ENCODE measurements around the gene TELO2.
A peak's percentile ranks its signal among the peaks of the same experiment; 100 is the strongest.

The TELO2 gene
- total RNA-seq, result 48.2 to 54.5 reads per million in 2 donors

DNA sequence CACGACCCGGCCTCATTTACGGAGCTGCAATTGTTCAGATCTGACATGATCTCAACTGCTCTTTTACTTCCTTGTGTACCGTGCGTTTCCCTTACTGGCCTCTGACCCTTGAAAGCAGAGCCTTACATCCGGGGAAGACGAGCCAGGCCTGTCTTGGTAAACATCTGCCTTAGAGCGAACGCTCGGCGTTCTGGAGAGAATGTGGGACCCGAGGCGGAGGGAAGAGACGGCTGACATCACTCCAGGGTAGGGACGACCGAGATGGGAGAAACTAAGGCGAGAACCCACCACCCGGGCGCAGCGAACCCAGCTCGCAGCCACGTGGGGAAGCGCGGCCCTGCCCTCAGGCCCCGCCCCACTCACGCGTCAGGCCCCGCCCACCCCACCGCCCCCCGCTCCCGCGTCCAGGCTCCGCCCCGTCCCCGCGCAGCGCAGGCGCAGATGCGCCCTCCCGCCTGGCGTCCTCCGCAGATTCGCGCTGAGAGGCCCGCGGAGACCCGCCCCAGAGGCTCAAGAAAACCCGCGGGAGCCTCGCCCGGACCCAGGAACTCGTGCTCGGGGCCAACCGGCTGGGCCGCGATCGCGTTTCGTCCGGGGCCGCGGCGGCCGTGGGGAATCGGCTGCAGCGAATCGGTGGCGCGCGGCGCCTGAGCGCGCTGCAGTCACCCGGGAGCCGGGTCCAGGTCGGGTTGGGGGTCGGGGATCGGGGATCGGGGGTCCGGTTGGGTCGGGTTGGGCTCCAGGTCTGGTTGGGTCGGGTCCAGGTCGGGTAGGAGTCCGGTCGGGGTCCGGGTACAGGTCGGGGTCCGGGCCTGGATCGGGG, at the start of gene TELO2:
Gene TELO2, plus strand, starts transcription at position 438 of the 823 bp plus-strand sequence. CDS start 922 bp downstream, outside the sequence.
- DNase-seq, result peak; percentile 82

DNA sequence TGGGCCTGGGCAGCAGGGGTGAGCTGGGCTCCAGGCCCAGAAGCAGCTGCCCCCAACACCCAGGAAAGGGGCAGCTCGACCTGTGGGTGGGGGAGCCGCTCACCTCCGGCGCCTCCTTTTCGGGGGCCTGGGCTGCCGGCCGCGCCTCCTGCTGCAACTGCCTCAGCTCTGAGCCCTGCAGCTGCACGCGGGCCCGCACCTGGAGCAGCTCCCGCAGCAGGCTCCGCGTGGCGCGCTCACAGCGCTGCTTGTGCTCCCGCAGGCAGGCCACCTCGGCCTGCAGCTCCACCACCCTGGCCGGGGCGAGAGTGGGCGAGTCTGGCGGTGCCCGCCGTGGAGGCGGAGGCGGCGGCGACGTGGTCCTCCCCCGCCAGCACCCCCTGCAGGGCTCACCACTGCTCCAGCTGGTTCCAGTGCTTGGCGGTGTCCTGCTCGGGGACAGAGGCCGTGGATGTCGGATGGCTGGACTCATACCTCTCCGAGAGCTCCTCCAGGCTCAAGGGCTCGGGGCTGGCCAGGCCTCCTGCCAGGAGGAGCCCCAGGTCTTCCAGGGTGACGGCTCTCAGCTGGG, 49.7 kb upstream of the TELO2 start:
- DNase-seq, result no peak

DNA sequence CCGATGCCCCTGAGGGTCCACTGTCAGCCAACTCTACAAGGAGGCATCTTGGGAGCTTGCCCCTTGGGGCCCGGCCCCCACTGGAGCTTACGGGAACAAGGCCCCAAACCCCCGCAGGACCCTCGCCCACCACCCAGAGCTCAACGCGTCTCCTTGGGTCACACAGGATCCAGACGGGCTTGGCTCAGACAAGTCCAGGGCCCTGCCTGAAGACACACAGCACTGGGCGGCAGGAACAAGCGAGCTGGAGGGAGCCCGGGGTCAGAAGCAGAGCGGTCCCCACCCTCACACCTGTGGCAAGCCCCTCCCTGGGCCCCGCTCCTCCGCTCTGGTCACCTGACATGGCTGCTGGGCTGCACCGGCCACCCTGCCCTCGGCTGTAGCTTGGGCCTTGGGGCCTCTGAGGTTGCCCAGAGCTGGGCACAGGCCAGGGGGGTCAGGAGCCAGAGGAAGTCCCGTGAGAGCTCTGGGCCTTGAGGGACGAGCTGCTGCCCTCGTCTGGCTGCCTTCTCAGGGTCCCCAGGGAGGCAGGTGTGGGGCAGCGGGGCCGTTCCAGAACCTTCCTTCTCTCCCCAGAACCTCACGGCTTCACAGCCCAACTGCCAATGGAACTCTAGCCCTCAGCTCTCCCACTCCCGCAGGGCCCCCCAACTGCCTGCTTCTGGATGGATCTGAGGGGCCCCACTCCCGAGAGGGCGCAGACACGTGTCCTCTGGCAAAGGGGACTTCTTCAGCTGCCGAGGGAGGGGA, 49.0 kb upstream of the TELO2 start, which contains the start of gene CCDC154:
Gene CCDC154, minus strand, starts transcription at position 577 of the 750 bp plus-strand sequence. Its CDS starts 234 bp downstream, at position 343.
- DNase-seq, result no peak

DNA sequence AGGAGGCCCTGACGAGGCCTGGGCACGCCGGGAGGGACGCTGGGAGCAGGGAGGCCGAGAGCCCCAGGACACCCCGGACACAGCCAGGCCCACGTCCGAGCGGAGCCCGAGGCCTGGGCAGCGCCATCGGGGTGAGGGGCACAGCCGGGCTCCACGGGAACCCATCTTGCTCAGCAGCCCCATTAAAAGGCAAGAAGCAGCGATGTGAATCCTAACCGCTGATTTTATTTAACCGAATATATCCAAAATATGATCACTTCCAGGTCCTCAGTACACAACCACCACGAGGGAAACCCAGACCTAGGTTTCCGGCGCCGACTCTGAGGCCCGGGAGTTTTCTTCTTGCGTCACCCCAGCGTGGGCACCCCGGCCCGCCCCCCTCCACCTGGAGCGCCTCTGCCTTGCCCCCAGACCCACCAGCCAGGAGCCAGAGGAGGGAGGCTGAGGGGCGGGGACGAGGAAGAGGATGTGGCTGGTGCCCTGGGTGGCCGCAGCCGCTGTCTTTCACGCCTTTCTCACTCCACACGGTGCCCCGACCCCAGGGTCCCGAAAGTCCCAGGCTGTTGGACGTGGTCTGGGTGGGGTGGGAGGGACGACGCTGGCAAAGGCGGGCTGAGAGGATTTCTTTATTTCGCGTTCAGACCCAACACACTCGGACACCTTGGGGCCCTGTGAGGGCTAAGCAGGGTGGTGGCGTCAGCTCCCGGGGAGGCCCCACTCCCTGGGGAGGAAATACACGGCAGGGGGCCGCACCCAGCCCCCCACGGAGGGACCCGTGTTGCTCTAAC, 48.2 kb upstream of the TELO2 start:
- DNase-seq, result no peak

DNA sequence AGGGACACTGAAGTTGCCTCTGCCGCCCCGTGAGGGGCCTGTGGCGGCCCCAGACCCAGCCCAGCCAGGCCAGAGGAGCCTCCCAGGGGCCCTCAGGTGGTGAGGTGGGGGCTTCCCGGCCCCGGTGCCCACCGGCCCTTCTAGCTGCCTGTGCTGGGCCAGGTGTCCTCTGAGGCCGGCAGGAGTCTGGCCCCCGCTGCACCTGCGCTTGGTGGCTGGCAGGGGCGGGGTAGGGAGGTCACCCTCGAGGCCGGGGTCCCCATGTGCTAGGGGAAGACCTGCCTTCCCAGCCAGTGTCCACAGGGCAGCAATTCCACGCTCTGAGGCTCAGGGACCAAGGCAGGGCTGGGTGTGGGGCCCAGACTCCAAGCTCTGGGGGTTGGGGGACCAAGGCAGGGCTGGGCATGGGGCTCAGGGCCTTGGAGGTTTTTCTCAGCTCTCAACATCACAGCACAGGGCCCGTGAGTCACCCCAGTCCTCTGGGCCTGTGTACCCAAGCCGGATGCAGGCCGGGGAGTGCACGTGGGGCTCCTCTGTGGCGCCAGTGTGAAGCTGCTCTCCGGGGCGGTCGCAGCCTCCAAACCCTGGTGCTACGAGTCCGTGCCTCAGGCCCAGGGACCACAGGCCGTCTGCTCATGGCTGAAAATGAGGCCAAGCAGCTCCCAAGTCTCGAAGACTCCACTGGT, 47.5 kb upstream of the TELO2 start:
- DNase-seq, result no peak

DNA sequence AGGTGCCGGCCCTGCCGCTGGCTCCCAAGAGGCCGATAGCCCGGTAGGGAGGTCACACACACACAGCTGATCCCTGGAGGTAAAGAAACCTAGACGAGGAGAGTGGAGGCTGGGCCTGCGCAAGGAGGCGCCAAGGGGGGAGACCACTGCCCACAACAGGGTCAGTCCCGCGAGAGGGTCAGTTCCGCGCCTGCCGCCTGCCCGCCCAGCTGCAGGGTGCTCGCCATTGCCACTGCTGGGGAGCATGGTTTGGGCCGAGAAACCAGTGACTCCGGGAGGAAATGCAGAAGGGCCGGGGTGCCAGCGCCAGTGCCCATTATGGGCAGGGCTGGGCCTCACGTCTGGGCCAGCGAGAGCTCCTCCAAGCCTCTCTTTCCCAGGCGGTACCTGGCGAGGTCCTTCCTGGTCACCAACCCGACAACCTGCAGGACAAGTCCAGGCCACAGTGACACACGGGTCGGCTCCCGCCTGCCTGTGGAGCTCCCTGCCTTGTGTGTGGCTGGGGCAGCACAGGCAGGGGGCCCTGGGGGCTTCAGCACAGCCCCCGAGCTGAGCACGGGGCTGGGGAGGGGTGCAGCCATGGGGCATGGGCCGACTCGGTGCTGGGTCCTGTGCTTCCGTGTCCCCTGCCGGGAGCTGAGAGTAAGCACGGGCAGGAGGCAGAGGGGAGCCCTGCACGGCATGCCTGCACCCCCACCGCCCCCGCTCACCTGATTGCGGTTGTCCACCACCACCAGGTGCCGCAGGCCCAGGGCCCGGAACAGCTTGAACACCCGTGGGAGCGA, 46.7 kb upstream of the TELO2 start:
- no peak for DNase-seq

DNA sequence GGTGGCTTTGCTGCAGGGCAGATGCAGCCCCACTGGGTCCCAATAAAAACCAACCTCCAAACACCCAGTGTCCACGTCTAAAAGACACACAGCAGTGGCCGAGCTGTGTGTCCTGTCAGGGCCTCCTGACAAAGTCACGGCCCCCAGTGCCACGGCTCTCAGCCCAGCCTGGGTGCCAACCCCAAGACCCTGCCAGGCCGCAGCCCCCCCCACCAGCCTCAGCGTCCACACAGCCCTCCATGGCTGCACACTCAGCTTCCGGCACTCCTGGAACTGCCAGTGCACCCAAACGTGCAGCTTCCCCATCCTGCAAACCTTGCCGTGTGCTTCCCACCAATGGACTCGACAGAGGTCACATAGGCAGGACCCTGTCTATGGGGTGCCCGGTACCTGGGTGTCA, 45.2 kb upstream of the TELO2 start:
- DNase-seq, result no peak

DNA sequence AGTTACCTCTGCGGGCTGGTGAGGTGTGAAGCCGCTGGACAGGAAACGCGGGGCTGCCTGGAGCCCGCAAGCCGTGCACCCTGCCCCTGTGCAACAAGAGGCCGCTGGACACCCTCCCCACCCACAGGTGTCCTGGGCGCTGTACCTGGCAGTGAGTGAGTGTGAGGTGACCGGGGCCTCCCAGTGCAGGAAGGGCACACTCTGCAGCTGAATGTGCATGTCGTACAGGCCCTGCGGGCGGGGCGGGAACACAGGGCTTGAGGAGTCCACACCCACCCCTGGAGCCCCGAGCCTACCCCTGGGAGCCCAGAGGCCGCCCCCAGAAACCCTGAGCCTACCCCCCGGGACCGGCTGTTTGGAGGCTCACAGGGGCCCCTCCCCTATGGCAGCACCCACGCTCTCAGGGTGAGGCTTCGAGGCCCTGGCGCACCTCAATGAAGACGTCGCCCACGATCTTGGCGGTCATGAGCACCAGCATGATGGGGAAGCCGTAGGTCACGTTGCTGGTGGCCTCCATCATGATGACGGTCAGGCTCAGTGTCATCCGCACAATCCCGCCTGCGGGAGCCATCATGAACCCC, 44.5 kb upstream of the TELO2 start:
- DNase-seq, result no peak

DNA sequence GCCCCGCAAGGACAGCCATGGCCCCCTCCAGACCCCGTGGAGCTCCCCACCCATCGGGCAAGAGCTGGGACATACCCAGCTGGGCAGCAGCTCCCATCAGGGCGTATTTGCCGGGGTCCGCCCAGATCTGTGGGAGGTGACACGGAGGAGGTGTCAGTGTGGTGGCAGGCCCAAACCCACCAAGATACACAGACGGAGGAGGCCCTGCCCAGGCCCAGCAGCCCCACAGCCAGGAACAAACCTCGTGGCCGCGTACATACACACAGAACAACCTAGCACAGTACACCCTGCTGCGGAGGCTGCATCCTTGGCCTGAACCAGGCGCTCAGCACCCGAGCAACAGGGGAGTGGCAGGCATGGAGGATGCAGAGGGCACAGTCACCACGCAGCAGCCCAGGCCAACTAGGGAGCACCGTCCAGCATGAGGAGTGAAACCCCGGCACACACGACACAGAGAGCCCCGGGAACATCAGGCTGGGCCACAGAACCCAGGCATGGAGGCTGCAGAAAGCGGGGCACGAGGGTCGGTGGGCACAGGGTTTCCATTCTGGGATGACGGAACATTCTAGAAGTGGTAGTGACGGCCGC, 43.9 kb upstream of the TELO2 start:
- no peak for DNase-seq

DNA sequence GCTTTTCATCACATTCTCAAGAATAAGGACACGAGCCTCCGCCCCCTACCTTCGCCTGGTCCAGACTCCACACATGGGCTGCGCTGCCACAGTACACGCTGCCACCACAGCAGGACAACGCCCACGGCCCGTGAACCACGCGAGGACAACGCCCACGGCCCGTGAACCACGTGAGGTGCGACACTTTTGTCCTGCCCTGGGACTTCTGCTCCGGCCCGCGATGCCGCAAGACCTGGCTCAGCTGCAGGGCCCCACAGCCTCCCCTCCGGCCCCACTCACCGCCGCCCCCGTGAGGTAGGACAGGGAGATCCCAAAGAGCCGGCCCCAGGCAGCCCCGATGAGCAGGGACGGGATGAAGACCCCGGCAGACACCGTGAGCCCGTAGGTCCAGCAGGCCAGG, 42.9 kb upstream of the TELO2 start:
- no peak for DNase-seq

DNA sequence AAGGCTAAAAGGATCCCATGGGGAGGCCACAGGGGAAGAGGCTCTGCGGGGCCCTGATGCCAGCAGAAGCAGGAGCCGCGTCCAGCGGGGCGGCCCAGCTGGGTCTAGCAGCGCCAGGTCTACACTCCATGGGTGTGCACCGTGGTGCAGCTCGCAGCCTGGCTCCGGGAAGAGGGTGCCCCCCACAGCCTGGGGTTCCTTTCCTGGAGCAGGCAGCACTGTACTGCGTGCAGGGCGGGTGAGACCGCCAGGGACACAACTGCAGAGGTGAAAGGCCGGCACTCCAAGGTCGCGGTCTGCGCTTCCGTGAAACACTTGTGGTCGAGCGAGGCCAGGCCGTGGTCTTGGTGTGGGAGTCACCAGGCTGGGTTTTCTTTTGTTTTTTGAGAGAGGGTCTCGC, 42.3 kb upstream of the TELO2 start:
- DNase-seq, result no peak

DNA sequence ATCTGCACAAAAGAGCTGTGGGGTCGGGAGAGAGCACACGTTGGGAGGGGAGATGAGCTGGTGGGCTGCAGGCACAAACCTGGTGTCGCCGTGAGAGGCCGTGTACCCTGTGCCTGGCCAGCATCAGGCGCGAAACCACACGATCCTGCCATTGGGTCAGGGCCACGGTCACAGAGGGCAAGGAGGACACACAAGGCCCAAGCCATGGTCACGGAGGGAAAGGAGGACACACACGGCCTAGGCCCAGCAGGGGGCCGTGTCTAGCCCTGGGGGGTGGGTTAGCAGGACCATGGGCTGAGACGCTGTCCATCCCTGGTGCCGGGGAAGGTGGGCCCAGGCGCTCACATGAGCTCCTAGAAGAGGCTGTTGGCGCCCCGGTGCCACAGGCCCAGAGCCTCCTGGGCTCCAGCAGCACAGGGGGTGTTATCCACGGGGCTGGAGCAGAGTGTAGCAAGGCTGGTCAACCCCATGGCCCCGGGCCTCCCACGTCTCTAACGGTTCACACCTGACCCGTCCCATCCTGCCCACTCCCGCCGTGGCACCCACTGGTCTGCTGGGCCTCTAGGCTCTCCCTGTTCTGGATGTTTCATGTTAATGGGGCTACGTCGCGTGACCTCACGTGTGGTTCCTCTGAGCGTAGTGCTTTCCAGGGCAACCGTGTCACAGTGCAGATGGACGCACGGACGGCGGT, 41.3 kb upstream of the TELO2 start:
- no peak for DNase-seq

DNA sequence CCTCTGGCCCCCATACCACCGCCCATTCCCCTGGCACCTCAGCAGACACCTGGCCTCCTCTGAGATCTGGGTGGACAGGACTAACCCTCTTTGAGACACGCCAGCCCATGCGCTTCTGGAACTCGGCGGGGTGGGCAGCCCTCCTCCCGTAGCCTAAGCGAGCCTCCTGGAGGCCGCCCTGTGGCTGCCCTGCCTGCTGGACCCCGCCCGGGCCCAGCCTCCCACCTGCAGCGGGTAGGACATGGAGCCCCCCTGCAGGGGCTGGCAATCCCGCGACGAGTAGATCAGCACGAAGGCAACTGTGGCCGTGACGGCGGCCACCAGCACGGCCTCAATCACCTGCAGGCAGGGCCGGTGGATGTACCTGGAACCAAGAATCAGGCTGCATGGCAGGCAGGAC, 40.6 kb upstream of the TELO2 start:
- DNase-seq, result no peak

DNA sequence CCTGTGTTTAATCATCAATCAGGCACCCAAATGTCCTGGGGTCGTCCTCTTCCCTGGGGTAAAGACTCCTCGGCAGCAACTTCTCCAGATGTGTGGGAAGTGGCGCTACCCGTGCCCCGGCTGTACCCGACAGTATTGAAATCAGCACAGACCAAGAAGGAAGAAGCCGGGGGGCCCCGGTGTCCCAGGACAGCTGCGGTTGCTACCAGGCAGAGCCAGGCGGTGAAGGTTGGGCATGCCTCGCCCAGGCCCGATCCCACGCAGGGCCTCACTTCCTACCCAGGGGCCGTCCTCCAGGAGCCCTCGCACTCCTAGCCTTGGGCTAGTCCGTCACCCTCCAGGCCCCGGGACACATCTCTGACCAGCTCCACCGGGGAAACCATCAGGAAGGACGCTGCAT, 39.8 kb upstream of the TELO2 start:
- DNase-seq, result no peak

DNA sequence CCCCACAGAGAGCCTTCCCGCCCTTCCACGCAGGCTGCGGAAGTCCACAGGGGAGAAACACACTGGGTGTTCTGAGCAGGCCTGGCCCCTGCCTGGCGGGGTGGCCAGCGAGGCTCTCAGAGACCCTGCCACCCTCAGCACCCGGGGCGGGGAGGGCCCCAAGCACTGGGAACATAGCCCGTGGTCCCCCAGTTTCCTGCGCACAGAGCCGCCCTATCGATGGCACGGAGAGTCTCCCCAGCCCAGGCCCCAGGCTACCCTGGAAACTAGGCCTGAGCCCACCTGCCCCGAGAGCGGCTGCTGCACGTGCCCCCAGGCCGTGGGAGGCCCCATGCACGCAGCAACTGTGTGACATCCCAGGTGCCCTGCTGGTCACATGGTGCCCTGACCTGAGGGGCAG, 38.6 kb upstream of the TELO2 start:
- no peak for DNase-seq

DNA sequence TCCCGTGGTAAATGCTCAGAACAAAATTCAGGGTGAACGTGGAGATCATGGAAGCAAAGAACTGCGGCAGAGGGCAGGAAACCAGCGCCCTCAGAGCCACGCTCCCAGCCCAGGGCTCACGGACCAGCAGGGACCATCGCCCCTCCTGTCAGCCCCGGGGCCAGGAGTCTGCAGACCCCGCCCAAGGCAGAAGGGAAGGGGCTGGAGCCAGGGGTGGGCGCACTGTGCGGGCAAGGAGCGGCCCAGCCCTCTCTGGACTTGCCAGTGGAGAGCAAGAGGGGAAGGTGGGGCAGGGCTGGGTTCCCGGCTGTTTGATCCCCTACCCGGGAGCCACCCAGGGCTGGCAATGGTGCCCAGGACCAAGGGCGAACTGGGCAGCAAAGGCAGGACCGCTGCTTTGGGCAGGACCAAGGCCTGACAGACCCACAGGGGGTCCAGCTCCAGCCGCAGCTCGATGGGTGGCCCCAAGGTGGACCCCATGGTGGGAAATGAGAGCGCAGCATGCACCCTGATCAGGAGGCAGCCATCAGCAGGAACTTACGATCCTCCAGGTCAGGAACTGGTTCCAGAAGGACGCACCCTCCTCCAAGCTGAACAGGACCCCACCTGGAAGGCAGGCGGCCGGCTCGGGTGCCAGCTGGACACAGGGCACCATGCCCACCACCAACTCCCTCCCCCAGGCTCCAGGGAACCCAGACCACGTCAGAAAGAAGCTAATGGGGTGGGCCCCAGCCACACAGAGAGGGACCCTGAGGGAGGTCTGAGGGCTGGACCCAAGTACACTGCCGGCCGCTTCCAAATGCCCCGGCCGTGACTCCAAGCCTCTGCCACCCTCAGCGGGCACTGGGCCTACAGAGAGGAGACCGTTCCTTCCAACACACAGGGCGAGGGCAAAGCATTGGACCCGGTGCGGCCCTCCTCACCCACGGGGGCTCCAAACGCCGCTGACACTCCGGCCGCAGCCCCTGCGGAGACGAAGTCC, 37.7 kb upstream of the TELO2 start:
- DNase-seq, result no peak

DNA sequence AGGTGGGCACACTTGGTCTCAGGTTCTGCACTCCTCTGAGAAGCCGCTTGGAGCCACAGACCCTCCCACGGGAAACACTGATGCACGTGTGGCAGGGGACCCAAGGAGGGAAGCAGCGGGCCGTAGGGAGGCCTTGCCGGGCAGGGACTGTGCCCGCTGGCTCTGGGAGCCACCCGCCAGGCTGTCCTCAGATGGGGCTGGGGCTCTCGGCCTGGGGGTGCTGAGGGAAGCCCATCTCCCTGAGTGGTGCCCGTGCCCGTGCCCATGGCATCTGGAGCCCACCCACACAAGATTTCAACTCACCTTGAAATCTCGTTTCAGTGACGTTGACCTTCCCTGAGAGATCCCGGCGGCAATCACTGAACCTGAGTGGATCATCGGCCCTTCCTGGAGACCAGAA, 36.2 kb upstream of the TELO2 start:
- no peak for DNase-seq

DNA sequence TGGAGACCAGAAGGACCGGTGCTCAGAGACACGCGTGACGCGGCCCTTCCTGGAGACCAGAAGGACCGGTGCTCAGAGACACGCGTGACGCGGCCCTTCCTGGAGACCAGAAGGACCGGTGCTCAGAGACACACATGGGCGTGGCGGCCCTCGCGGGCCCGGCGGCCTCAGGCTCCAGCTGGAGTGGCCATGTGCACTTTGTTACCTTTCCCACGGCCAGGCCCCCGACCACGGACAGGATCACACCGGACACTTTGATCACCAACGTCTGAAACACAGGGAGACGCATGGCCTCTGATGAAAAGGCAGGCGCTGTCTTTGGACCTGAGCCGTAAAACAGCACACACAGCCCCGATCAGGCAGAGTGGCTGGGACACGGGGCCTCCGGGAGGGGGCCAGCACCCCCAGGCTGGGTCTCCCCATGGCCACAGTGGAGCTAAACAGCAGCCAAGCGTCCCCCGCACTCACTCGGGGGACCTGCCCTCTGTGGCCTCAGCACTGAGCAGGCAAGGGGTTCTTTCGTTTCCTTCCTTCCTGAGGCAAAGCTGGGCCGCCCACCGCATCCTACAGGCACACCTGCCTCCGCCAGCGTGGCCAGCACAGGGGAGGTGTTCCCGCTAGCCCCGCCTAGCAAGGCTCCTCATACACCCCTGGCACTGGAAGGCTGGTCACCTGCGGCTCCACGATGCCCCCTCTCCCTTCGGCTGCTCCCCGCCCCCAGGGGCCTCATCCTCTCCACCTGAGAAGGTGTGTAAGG, 35.5 kb upstream of the TELO2 start:
- DNase-seq, result no peak

Measured in activated gamma-delta T cell (primary cell).